Measurements from ENCODE around the gene PLXNA1.

PLXNA1 gene

DNA sequence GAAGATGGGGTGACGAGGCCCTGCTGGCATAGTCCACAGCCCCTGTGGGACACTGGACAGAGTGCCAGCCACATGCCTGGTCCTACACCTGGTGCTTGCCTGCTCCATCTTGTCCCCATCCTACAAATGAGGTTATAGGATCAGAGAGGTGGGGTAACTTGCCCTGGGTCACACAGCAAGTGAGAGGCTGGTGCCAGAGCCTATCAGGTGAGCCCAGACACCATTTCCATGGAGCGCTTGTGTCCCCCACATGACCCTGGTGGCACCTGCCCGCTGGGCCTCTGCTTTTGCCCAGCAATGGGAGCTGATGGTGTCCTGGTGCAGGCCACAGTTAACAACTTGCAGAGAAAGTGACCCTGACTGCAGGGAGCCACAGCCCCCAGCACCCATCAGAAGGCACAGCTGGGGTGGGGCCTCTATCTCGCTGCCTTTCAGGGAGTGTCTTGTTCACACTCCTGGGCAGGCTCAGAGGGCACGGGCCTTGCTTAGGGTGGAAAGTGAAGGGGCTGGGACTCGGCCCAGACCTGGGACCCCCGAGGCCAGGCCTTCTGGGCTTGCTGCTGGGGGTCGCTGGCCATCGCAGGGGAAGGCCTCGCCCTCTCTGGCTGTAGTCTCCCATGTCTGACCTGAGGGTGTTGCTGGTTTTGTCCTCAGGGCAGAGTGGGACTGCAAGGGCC lies 7.2 kb downstream of the PLXNA1 start:
- no peaks in the 10 kb centered on the region for H3K4me1 ChIP-seq (ENCODE audit: insufficient read depth, poor library complexity, severe bottlenecking)
- DNase-seq (ENCODE audit: low spot score) (no peak), ATAC-seq (ENCODE audit: low read depth) (no peak)
- H3K4me3 ChIP-seq (ENCODE audit: severe bottlenecking) = no peak overlapping the region
- no peak overlapping the region for H3K27ac ChIP-seq (ENCODE audit: poor library complexity, severe bottlenecking)
- H3K27me3 ChIP-seq (ENCODE audit: insufficient read depth, poor library complexity, severe bottlenecking) = no peaks in the 10 kb centered on the region
- H3K9me3 ChIP-seq (ENCODE audit: severe bottlenecking) = no peaks in the 10 kb centered on the region
- TF ChIP-seq CTCF (IDR thresholded peaks at IDR 0.05; ENCODE audit: poor library complexity, severe bottlenecking) = no peak
- H3K36me3 ChIP-seq (ENCODE audit: low read depth) = peaks cover 51% of the 10 kb centered on the region

GRCh38 chr3:126990890-126991289 lies 8.0 kb downstream of the PLXNA1 start:
- ATAC-seq (ENCODE audit: low read depth) (no peak), DNase-seq (ENCODE audit: low spot score) (no peak)
- H3K27ac ChIP-seq (ENCODE audit: poor library complexity, severe bottlenecking) = no peak overlapping the region
- H3K4me3 ChIP-seq (ENCODE audit: severe bottlenecking) = no peak overlapping the region
- no peaks in the 10 kb centered on the region for H3K4me1 ChIP-seq (ENCODE audit: insufficient read depth, poor library complexity, severe bottlenecking)
- H3K9me3 ChIP-seq (ENCODE audit: severe bottlenecking) = no peaks in the 10 kb centered on the region
- no peak for TF ChIP-seq CTCF (IDR thresholded peaks at IDR 0.05; ENCODE audit: poor library complexity, severe bottlenecking)
- H3K36me3 ChIP-seq (ENCODE audit: low read depth) = peaks cover 57% of the 10 kb centered on the region
- no peaks in the 10 kb centered on the region for H3K27me3 ChIP-seq (ENCODE audit: insufficient read depth, poor library complexity, severe bottlenecking)

DNA sequence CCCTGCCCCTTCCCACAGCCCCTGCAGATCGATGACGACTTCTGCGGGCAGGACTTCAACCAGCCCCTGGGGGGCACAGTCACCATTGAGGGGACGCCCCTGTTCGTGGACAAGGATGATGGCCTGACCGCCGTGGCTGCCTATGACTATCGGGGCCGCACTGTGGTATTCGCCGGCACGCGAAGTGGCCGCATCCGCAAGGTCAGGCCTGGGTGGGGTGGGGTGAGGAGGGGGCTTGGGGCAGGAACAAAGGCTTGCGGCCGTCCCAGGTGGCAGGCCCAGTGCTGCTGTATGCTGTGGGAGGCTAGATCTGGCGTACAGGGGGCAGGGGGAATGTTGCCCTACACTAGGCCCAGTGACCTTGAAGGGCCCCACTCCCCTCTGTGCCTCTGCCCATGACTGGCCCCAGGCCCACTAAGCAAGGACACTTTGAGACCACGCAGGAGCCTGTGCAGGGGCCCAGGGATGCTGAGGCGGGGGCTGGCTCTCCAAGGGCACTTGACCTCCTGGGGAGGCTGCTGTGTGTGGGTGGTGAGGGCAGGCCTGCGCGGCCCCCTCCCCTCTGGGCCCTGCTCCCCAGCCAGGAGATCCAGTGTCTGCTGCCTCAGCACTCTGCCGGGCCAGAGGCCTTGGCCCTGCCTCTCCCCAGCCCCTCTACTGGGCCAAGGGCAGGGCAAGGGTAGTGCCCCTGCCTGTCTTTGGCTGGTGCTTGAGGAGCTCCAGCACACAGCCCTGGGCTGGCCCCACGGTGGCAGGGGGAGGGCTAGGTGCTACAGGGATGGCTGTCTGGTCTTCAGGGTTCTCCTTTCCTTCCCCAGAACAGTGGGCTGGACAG lies 8.7 kb downstream of the PLXNA1 start:
- DNase-seq (ENCODE audit: low spot score) = no peak
- Histone ChIP-seq H3K9me3 (ENCODE audit: severe bottlenecking) (no peaks in the 10 kb centered on the region), H3K4me3 (ENCODE audit: severe bottlenecking) (no peak overlapping the region), H3K4me1 (ENCODE audit: insufficient read depth, poor library complexity, severe bottlenecking) (no peaks in the 10 kb centered on the region), H3K36me3 (ENCODE audit: low read depth) (peaks cover 57% of the 10 kb centered on the region), H3K27ac (ENCODE audit: poor library complexity, severe bottlenecking) (no peak overlapping the region), H3K27me3 (ENCODE audit: insufficient read depth, poor library complexity, severe bottlenecking) (no peaks in the 10 kb centered on the region)
- no peak for ATAC-seq (ENCODE audit: low read depth)
- no peak for TF ChIP-seq CTCF (IDR thresholded peaks at IDR 0.05; ENCODE audit: poor library complexity, severe bottlenecking)

DNA sequence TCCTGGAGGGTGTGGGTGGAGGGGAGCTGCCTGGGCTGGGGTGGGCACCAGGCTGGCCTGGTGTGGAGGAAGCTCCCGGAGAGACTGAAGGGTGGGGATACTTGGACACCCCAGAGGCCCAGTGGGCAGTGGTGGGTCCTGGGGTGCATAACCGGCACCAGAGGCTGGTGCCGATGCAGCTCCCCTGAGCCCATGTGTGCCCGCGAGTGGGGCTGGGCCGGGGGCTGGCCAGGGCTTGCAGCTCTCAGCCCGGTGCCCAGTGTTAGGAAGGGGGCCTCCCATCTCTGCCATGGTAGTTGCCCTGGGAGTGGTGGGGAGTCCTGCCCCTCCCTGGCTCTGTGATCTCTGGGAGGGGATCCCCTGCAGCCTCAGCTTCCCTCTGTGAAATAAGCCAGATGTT lies 9.3 kb downstream of the PLXNA1 start:
- H3K9me3 ChIP-seq (ENCODE audit: severe bottlenecking) = no peaks in the 10 kb centered on the region
- ATAC-seq (ENCODE audit: low read depth) = no peak
- no peaks in the 10 kb centered on the region for H3K27me3 ChIP-seq (ENCODE audit: insufficient read depth, poor library complexity, severe bottlenecking)
- no peak overlapping the region for H3K27ac ChIP-seq (ENCODE audit: poor library complexity, severe bottlenecking)
- DNase-seq (ENCODE audit: low spot score) = no peak
- no peaks in the 10 kb centered on the region for H3K4me1 ChIP-seq (ENCODE audit: insufficient read depth, poor library complexity, severe bottlenecking)
- no peak overlapping the region for H3K4me3 ChIP-seq (ENCODE audit: severe bottlenecking)
- no peak for TF ChIP-seq CTCF (IDR thresholded peaks at IDR 0.05; ENCODE audit: poor library complexity, severe bottlenecking)
- H3K36me3 ChIP-seq (ENCODE audit: low read depth) = peaks cover 63% of the 10 kb centered on the region

DNA sequence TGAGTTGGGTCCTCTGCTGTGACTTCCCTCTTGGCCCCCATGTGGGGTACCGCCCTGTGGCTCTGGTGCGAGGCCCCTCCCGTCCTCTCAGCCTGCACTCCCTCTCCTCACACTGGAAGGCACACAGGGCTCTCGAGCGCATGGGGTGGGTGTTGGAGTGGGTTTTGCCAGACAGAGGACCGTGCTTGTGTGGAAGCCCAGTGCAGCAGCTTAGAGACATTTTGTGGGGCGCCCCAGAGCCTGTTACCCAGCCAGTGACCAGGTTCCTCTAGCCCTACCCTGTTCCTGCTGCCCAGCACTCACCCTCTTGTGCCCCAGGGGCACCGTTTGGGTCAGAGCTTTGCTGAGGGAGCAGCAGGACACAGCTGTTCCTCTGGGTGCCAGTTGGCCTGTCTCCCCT lies 9.9 kb downstream of the PLXNA1 start:
- H3K36me3 ChIP-seq (ENCODE audit: low read depth) = peaks cover 63% of the 10 kb centered on the region
- no peaks in the 10 kb centered on the region for H3K9me3 ChIP-seq (ENCODE audit: severe bottlenecking)
- DNase-seq (ENCODE audit: low spot score) = no peak
- no peak overlapping the region for H3K27ac ChIP-seq (ENCODE audit: poor library complexity, severe bottlenecking)
- no peaks in the 10 kb centered on the region for H3K4me1 ChIP-seq (ENCODE audit: insufficient read depth, poor library complexity, severe bottlenecking)
- H3K4me3 ChIP-seq (ENCODE audit: severe bottlenecking) = no peak overlapping the region
- ATAC-seq (ENCODE audit: low read depth) = no peak
- no peak for TF ChIP-seq CTCF (IDR thresholded peaks at IDR 0.05; ENCODE audit: poor library complexity, severe bottlenecking)
- H3K27me3 ChIP-seq (ENCODE audit: insufficient read depth, poor library complexity, severe bottlenecking) = no peaks in the 10 kb centered on the region

Measured in RWPE2 (cell line).